ENCODE data around the gene NCR3LG1.

GRCh38 chr11:17394743-17395390 lies 43.3 kb downstream of the NCR3LG1 start:
- TF ChIP-seq GATA3 (IDR thresholded peaks at IDR 0.05; ENCODE audit: low read depth, low read length) (no peak), GATA2 (IDR thresholded peaks at IDR 0.05; ENCODE audit: low read depth, low read length) (no peak)

All from SH-SY5Y (cell line).